GM21526 (cell line): ENCODE data around the gene ACER1.
A peak's percentile ranks its signal among the peaks of the same experiment; 100 is the strongest.
"Not testable (repeated sequence)": the region's sequence is repeated elsewhere in the genome, so short reads cannot be mapped to it uniquely, and the experiment has no call there.

ENCODE experiments used
- ATAC-seq: cut with Tn5 transposase; IDR thresholded peaks from one replicate; pipeline ENCODE4 v1.9.1; 2021; ENCODE audit warnings: moderate library complexity; ENCODE audit not compliant: unreplicated experiment, low FRiP score

Gene ACER1, protein sequence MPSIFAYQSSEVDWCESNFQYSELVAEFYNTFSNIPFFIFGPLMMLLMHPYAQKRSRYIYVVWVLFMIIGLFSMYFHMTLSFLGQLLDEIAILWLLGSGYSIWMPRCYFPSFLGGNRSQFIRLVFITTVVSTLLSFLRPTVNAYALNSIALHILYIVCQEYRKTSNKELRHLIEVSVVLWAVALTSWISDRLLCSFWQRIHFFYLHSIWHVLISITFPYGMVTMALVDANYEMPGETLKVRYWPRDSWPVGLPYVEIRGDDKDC

DNA sequence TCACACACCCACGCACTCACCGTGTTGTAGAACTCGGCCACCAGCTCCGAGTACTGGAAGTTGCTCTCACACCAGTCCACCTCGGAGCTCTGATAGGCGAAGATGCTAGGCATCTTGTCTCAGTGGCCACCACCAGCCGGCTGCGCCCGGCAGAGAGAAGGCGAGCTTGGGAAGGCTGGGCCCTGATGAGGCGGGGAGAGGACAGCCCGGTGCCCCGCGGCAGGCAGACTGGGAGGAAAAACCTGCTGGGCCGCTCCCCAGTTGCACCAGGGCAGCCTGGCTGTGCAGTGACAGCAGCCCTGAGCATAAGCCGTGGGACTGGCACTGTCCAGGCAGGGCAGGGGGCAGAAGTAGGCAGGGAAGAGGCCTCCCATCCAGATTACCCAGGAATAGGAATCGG lies at the start of gene ACER1:
TSS of gene ACER1 (minus strand) at position 174 of the 400 bp plus-strand sequence. CDS start at position 113, 61 bp downstream.
- no peak for ATAC-seq

DNA sequence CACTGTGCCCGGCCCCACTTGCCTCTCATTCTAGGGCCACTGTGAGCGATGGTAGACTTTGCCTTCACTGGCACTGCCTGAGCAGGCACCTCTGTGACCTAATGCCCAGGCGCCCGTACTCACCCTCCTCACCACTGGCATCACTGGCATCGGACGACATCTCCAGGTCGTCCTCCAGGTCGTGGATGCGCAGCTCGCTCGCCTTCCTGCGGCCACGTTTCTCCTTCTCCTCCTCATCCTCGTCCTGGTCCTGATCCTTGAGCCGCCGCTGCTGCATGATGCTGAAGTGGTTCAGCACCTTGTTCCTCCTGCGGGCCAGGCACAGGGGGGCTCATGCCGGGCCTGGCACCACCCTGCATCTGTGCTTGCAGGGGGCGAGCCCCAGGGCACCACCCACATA lies 49.8 kb upstream of the ACER1 start:
- no peak for ATAC-seq

DNA sequence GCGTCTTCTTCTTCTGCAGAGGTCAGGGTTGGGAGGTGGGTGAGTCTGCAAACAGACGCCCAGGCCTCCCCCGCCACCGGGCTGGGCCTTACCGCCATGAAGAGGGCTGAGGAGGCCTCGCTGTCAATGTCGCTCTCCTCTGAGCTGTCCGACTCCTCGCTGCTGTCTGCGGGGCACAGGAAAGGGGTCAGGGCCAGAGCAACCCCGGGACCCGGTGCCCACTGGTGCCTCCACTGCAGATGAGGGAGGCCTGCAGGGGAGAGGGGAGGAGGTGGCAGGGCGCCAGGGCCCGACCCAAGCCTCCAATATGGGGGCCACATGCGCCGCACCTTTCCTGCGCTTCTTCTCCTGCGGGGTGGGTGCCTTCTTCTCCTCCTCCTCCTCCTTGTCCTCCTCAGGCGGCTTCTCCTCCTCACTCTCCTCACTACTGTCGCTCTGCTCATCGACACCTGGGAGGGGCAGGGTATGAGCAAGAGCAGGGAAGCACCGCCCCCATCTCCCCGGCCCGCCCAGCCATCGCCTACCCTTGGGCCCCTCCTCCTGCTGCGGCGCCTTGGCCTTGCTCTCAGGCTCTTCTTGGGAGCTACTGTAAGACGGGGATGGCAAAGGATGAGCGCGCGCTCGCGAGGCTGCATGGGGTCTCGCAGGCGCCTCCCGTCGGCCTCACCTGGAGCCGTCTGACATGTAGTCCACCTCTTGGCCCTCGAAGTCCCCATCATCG lies 47.8 kb upstream of the ACER1 start:
- ATAC-seq: no peak

DNA sequence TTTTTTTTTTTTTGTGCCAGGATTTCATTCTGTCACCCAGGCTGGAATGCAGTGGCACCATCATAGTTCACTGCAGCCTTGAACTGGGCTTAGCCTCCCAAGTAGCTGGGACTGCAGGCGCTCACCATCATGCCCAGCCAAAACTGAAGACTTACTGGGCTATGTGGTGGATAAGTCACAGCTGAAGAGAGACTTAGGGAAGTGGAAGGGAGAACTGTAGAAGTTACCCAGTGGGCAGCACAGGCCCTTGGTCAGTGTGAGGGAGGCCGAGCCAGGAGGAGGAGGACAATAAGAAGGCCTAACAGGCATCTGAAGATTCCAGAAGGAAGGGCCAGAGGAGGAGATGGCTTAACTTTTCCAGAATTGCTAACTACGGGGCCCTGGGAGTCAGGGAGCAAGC lies 46.3 kb upstream of the ACER1 start:
- ATAC-seq: no peak

DNA sequence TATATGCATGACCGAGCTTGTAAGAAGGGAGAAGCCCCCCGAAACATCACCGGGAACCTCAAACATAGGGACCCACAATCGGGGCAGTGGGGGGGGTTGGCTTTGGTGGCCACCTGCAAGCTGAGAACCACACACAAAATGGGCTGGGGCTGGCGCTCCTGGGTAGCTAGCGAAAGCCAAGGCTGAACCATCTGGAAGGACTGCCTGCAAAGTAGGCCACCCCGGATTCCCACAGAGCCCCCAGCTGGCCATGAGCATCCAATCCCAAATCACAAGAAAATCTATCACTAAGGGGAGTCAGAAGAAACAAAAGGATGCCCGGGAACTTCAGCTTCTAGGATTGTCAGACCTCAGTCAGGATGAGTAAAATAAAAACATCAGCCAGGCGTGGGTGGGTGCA lies 45.1 kb upstream of the ACER1 start:
- no peak for ATAC-seq

DNA sequence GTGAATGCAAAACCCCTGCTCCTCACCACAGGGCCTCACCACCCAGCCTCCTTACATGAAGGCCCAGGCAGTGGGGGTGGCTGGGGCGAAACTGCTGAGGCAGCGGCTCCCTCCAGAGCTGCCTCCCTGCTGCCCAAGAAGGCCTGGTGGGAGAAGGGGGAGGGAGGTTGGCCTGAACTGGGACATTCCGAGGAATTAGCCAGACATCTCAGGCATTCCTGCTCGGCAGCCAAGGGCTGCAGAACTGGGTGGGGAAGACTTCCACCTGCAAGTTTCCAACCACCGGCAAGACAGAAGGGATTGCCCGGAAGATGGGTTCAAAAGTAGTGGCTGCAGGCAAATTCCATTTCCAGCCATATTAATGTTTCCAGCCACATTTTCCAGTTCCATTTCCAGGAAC lies 44.6 kb upstream of the ACER1 start:
- no peak for ATAC-seq

DNA sequence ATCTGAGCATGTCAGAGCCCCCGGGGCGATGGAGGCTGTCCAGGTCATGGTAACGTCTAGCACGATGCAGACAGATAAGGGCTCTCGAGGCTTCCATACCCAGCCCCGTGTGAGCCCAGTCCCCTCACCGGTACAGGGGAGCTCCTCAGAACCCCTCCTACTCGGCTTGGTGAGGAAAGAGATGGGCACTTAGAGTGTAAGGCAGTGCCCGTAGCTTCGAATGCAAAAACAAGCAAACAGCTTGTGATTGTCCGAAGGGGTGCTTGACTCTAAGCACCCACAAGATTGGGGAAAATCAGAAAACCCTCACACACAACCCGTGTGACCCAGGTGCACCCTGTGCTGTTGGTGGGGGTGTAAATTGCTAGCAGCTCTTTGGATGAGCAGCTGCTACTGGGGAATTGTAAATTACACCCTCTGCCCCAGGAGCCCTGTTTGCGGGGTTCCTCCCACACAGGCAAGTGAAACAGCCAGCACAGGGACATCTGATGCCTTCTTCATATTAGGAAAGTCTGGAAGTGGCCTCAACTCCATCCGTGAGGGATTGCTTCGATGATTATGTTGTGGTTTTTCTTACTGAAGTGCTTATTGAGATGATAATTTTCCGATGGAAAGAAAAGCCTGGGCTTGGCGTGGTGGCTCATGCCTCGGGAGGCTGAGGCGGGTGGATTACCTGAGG lies 43.2 kb upstream of the ACER1 start:
- no peak for ATAC-seq

DNA sequence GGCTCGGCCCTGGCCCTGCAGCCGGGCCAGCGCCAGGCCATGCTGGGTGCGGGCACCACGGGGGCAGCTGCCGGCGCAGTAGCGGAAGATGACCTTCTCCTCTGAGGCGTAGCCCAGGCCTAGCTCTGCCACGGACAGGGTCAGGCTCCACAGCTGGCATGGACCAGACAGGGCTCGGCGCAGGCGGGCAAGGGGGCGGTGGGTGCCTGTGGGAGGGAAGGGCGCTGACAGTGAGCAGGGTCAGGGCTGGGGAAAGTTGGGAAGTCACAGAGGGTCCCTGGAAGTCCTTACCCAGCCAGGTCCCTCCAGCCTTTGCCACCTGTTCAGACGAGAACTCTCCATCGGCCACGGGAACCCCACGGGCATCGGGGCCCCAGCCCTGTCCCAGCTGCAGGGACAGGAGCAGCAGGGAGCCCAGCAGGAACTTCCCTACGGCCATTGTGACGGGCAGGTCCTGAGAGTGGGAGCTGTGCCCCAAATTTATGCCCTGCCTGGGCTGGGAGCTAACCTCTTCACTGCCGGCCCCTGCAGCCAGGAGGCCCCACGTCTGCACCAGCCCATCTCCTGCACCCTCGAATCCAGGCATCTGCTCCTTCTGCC lies 42.1 kb upstream of the ACER1 start, which contains the start of gene PSPN:
TSS of gene PSPN (minus strand) at position 523 of the 600 bp plus-strand sequence. CDS start at position 439, 84 bp downstream.
- no peak for ATAC-seq

DNA sequence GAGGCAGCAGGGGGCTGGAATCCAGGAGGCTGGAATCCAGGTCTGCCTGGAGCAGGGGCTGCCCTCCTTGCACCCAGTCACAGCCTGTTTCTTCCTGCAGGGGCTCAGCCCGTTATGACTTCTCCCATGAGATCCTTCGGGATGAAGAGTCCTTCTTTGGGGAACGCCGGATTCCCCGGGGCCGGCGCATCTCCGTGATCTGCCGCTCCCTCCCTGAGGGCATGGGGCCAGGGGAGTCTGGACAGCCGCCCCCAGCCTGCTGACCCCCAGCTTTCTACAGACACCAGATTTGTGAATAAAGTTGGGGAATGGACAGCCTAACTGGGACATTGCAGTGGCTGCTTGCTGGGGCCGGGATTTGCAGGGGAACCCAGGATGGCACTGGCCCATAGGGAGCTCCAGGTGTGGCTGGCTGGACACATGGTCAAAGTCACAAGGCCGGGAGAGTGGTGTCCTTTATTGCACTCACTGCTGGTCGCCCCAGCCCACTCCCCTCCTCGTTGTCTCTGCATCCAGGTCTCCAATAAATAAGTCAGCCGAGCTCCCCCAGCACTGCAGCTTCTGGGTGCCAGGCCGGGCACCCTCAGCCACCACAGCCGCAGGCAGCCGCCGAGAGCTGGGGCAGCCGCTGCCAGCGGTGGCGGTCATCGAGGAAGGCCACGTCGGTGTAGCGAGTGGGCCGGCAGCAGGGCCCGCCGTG lies 41.4 kb upstream of the ACER1 start:
- ATAC-seq: no peak

DNA sequence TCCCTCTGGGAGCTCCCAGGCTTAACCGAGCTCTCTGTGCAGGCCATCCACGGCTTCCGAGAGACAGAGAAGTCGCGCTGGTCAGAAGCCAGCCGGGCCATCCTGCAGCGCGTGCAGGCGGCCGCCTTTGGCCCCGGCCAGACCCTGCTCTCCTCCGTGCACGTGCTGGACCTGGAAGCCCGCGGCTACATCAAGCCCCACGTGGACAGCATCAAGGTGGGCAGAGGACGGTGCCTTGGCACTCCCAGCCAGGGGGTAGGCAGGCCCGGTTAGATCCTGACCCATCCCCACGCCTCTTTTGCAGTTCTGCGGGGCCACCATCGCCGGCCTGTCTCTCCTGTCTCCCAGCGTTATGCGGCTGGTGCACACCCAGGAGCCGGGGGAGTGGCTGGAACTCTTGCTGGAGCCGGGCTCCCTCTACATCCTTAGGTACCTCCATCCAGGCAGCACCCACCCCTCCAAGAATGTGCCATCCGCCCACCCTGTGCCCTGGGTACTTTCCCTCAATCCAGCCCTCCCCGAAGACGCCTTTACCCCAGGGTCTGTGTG lies 40.8 kb upstream of the ACER1 start:
- no peak for ATAC-seq

DNA sequence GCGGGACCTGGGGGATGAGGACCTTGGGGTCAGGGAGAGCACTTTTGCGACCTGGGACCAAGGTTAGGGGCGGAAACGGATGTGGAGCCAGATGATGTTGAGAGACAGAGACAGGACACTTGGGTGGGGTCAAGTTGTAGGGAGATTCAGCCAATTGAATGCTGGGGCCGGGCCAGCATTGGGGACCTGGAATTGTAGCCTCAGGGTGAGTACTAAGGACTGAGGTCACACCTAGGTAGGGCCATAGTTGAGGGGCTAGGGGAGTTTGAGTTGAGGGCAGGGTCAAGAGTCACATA lies 40.3 kb upstream of the ACER1 start:
- ATAC-seq: no peak

DNA sequence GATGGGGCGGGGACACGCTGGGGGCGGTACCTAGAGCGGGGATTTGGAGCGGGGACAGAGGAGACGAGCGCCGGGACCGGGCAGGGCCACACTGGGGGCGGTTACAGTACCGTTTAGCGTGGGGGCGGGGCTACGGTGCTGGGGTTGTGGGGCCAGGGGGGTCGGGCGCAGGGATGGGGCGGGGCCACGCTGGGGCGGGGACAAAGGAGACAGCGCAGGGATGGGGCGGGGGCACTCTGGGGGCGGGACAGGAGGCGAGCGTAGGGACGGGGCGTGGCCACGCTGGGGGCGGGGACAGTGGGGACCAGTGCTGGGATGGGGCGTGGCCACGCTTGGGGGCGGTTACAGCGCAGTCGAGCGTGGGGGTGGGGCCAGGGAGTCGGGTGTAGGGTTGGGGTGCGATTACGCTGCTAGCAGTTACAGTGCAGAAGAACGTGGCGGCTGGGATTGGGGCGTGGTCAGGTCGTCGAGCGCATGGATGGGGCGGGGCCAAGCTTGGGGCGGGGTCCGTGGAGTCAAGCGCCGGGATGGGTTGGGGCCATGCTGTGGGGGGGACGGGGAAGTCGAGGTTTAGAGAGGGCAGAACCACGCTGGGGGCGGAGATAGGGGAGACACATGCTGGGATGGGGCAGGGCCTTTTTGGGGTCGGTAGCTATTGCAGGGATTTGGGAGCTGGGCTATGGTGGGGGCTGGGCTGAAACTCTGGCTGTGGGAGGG lies 39.8 kb upstream of the ACER1 start:
- ATAC-seq: peak; percentile 41

DNA sequence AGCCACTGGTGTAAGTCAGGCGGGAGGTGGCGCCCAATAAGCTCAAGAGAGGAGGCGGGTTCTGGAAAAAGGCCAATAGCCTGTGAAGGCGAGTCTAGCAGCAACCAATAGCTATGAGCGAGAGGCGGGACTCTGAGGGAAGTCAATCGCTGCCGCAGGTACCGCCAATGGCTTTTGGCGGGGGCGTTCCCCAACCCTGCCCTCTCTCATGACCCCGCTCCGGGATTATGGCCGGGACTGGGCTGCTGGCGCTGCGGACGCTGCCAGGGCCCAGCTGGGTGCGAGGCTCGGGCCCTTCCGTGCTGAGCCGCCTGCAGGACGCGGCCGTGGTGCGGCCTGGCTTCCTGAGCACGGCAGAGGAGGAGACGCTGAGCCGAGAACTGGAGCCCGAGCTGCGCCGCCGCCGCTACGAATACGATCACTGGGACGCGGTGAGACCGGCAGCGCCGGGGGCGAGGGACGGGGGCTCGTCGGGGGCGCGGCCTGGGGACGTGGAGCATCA lies 39.2 kb upstream of the ACER1 start, which contains the start of gene ALKBH7:
TSS of gene ALKBH7 (plus strand) at position 201 of the 502 bp plus-strand sequence. CDS start at position 228, 27 bp downstream.
- peak; percentile 63 for ATAC-seq

DNA sequence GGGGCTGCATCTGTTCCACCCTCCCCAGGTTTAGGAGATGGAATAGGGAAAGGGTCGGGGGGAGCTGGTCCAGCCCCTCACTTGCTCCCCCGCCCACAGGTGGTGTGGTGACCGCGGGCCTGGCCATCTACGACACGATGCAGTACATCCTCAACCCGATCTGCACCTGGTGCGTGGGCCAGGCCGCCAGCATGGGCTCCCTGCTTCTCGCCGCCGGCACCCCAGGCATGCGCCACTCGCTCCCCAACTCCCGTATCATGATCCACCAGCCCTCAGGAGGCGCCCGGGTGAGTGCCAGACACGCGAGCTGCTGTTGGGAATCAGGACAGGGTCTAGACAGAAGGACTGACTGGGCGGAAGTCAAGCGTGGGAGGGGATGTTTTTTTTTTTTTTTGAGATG lies 30.9 kb upstream of the ACER1 start:
- ATAC-seq: no peak

DNA sequence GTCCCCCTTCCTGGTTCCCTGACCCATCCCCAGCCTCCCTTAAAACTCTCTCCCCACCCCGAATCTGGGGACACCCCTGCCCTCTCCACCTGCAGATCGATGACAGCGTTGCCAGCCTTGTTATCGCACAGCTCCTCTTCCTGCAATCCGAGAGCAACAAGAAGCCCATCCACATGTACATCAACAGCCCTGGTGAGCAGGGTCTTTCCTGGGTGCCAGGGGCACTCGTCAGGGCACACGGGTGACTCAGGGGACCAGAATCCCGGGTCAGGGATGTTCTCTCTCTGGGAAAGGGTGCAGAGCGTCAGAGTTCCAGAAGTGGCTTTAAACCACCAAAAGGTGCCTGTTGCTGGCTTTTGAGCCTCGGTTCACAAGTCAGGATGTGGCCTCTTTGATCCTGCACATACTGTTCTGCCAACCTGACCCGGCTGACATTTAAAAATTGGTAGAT lies 29.0 kb upstream of the ACER1 start:
- no peak for ATAC-seq

DNA sequence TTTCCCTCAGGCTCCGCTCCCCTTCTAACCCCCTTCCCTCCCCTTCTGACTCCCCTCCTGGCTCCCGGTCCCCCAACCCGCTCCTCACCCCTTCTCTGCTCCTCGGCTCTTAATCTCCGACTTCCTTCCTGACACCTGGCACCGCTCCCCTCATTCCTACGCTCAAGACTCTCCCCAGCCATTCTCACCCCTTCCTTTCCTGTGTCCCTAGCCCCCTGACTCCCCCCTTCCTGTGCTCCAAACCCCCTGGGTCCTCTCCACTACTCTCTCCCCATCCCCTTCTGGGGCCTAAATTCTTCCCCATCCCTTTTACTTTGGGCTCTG lies 28.6 kb upstream of the ACER1 start:
- ATAC-seq: peak; percentile 2

DNA sequence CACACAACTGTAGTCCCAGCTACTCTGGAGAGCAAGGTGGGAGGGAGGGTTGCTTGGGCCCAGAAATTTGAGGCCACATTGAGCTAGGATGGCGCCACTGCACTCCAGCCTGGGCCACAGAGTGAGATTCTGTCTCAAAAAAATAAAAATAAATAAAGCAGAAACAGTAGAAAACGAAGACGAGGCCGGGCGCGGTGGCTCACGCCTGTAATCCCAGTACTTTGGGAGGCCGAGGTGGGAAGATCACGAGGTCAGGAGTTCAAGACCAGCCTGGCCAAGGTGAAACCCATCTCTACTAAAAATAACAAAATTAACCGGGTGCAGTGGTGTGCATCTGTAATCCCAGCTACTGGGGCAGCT lies 27.4 kb upstream of the ACER1 start:
- ATAC-seq: not testable (repeated sequence)

DNA sequence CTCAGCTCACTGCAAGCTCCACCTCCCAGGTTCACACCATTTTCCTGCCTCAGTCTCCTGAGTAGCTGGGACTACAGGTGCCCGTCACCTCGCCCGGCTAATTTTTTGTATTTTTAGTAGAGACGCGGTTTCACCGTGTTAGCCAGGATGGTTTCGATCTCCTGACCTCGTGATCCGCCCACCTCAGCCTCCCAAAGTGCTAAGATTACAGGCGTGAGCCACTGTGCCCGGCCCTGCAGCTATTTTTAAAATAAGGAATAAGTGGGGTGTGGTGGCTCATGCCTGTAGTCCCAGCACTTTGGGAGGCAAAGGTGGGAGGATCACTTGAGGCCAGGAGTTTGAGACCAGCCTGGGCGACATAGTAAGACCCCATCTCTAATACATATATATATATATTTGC lies 27.0 kb upstream of the ACER1 start:
- ATAC-seq: not testable (repeated sequence)

DNA sequence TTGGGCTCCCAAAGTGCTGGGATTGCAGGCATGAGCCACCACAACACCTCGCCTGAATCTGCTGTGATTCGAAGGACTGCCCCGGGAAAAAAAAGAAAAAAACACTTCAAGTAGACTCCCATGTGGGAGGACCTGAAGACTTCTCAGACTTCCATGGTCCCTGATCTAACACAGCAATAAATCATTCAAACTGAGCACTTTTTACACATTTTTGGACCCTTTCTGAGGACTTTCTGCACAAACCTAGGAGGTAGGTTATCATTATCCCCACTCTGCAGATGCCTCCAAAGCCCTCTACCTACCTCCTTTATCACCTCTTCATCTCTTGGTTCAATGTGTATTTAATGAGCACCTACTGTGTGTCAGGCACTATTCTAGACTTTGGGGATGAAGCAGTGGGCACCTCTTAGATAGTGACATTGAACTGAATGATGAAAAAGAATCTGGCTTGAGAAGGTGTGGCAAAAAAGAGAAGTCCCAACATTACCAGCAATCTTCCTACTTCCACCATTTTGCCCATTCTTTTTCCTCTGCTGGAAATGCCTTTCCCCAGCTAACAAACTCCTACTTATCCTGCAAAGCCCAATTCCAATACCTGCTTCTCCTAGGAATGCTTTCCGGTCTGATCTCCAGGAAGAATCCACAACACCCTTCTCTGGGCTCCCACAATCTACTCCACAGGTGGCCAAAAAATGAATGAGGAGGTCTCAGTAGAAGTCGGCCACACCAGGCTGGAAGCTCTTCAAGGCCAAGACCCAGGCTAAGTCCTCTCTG lies 26.3 kb upstream of the ACER1 start:
- ATAC-seq: no peak
